Measurements from ENCODE around the gene SCAMP3.

GRCh38 chr1:155253797-155254196 is 8.4 kb downstream of the SCAMP3 start:
- TF ChIP-seq EP300 (IDR thresholded peaks at IDR 0.05) = no peak
- no peak for TF ChIP-seq CTCF (IDR thresholded peaks at IDR 0.05)

Measured in ovary (tissue), 3 donors.